GM18861 (cell line): ENCODE measurements around the gene LTBP4.

Experiments used
- ATAC-seq: cut with Tn5 transposase; IDR thresholded peaks from one replicate; pipeline ENCODE4 v1.9.1; 2021; ENCODE audit not compliant: unreplicated experiment

Gene LTBP4

GRCh38 chr19:40609561-40610395, 8.6 kb downstream of the LTBP4 start:
- peak; percentile 33 for ATAC-seq

GRCh38 chr19:40610396-40611064, 9.4 kb downstream of the LTBP4 start:
- no peak for ATAC-seq

GRCh38 chr19:40611096-40611495, 9.9 kb downstream of the LTBP4 start:
- ATAC-seq = no peak

- no peak for ATAC-seq
Observed at GRCh38 chr19:40611900-40612698, 10.9 kb downstream of the LTBP4 start.

- ATAC-seq = no peak
Observed at GRCh38 chr19:40612831-40613689, 11.9 kb downstream of the LTBP4 start.

- no peak for ATAC-seq
Observed at GRCh38 chr19:40613690-40614621, 12.8 kb downstream of the LTBP4 start.

GRCh38 chr19:40614622-40615411, 13.6 kb downstream of the LTBP4 start:
- ATAC-seq = no peak

- no peak for ATAC-seq
Observed at GRCh38 chr19:40616178-40616577, 15.0 kb downstream of the LTBP4 start.

- ATAC-seq = no peak
Observed at GRCh38 chr19:40616941-40617340, 15.8 kb downstream of the LTBP4 start.

GRCh38 chr19:40617961-40618360, 16.8 kb downstream of the LTBP4 start:
- ATAC-seq = no peak

- no peak for ATAC-seq
Observed at GRCh38 chr19:40619333-40620160, 18.4 kb downstream of the LTBP4 start.

- no peak for ATAC-seq
Observed at GRCh38 chr19:40620161-40620485, 19.0 kb downstream of the LTBP4 start.

GRCh38 chr19:40621283-40621682, 20.1 kb downstream of the LTBP4 start:
- ATAC-seq = no peak

GRCh38 chr19:40621966-40622772, 21.0 kb downstream of the LTBP4 start:
- ATAC-seq = no peak

- no peak for ATAC-seq
Observed at GRCh38 chr19:40622773-40623075, 21.6 kb downstream of the LTBP4 start.

- ATAC-seq = no peak
Observed at GRCh38 chr19:40623403-40624251, 22.5 kb downstream of the LTBP4 start.
